HL-60 (cell line): ENCODE measurements around the gene POLR2I.

Source experiments
- CTCF ChIP-seq: IDR thresholded peaks from one replicate; pipeline ENCODE4 v1.5.1; 2011; ENCODE audit warnings: low read length, control low read depth, inconsistent platforms; ENCODE audit not compliant: insufficient read depth
- GABPA ChIP-seq: IDR thresholded peaks from 2 replicates; pipeline ENCODE4 v1.6.1; 2012; ENCODE audit warnings: low read depth
- POLR2AphosphoS5 ChIP-seq: IDR thresholded peaks from 2 replicates; pipeline ENCODE4 v1.6.1; 2012; ENCODE audit warnings: low read depth
- REST ChIP-seq: IDR thresholded peaks from 2 replicates; pipeline ENCODE4 v1.6.1; 2012; ENCODE audit warnings: low read depth; ENCODE audit not compliant: insufficient replicate concordance
- SPI1 ChIP-seq: IDR thresholded peaks from 2 replicates; pipeline ENCODE4 v1.6.1; 2012; ENCODE audit warnings: low read depth, mild to moderate bottlenecking, borderline replicate concordance

DNA sequence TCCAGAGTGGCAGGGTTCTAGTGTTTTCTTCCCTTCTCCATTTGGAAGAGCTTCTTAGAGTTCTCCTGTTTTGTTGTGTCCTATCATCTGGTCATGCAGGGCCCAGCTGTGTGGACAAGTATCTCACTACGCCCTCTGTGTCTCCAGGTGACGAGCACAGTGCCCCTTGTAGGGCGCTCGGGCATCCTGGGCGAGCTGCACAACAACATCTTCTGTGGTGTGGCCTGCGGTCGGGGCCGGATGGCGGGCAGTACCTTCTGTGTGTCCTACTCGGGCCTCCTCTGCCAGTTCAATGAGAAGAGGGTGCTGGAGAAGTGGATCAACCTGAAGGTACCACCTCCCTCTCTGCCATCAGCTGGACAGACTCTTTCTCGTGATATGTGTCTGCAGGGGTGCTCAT is 47.0 kb downstream of the POLR2I start:
- TF ChIP-seq CTCF (no peak), GABPA (no peak), REST (no peak), POLR2AphosphoS5 (no peak), SPI1 (no peak)
